Measurements from ENCODE around the gene EIF4A2. TPM values are rescaled to one million over a fixed set of nuclear protein-coding genes. Genes with fewer than 3 reads are reported as not detected.
A peak's percentile ranks its signal among the peaks of the same experiment; 100 is the strongest.

The EIF4A2 gene
- total RNA-seq, 1 donor from 2014 or later = 504 TPM

GRCh38 chr3:186828340-186828739, 45.0 kb downstream of the EIF4A2 start:
- Mint-ChIP-seq H3K36me3 (ENCODE audit: insufficient read depth) (no peaks in the 10 kb centered on the region), H3K4me3 (ENCODE audit: low read depth) (no peak overlapping the region), H3K4me1 (ENCODE audit: low read depth) (peaks cover 5% of the 10 kb centered on the region), H3K27ac (no peak overlapping the region), H3K9me3 (ENCODE audit: low read depth) (no peaks in the 10 kb centered on the region), H3K27me3 (peaks cover 84% of the 10 kb centered on the region)
- DNase-seq (ENCODE audit: low spot score, unreplicated experiment) = no peak
- no peak for TF ChIP-seq CTCF (IDR thresholded peaks at IDR 0.05; ENCODE audit: unreplicated experiment)

GRCh38 chr3:186831798-186832197, 48.4 kb downstream of the EIF4A2 start:
- no peaks in the 10 kb centered on the region for H3K9me3 Mint-ChIP-seq (ENCODE audit: low read depth)
- no peaks in the 10 kb centered on the region for H3K4me1 Mint-ChIP-seq (ENCODE audit: low read depth)
- no peak for TF ChIP-seq CTCF (IDR thresholded peaks at IDR 0.05; ENCODE audit: unreplicated experiment)
- no peak for DNase-seq (ENCODE audit: low spot score, unreplicated experiment)
- no peak overlapping the region for H3K27ac Mint-ChIP-seq
- H3K36me3 Mint-ChIP-seq (ENCODE audit: insufficient read depth) = no peaks in the 10 kb centered on the region
- H3K27me3 Mint-ChIP-seq = peaks cover 63% of the 10 kb centered on the region
- no peak overlapping the region for H3K4me3 Mint-ChIP-seq (ENCODE audit: low read depth)

- Mint-ChIP-seq H3K9me3 (ENCODE audit: low read depth) (no peaks in the 10 kb centered on the region), H3K4me1 (ENCODE audit: low read depth) (no peaks in the 10 kb centered on the region), H3K27me3 (peaks cover 63% of the 10 kb centered on the region), H3K4me3 (ENCODE audit: low read depth) (no peak overlapping the region), H3K27ac (no peak overlapping the region), H3K36me3 (ENCODE audit: insufficient read depth) (no peaks in the 10 kb centered on the region)
- no peak for DNase-seq (ENCODE audit: low spot score, unreplicated experiment)
- no peak for TF ChIP-seq CTCF (IDR thresholded peaks at IDR 0.05; ENCODE audit: unreplicated experiment)
Measured at GRCh38 chr3:186832276-186832675, 48.9 kb downstream of the EIF4A2 start.

Small RNA genes lying within 50 kb of the gene (microRNA-seq; reads per million reads assigned to microRNA genes)
- gene MIR1248 (ENCODE audit: borderline number of aligned reads, unreplicated experiment) = 29.2 reads per million, percentile 37 among the genes with 10 or more reads in this experiment

Other genes with a start within 250 kb of the EIF4A2 start
- 3.9 and 4.9 TPM in 2 replicates for gene CRYGS, start 239.2 kb upstream of the EIF4A2 start, total RNA-seq
- 13.5 and 14.2 TPM in 2 replicates for gene TBCCD1, start 216.2 kb upstream of the EIF4A2 start, total RNA-seq
- gene DNAJB11, start 212.9 kb upstream of the EIF4A2 start, total RNA-seq = 53.4 and 63.7 TPM in 2 replicates
- gene AHSG, start 170.5 kb upstream of the EIF4A2 start, total RNA-seq = 0.19 and 0.27 TPM in 2 replicates
- not detected in 2 replicates for gene FETUB, start 143.2 kb upstream of the EIF4A2 start, total RNA-seq
- not detected in 2 replicates for gene HRG, start 117.6 kb upstream of the EIF4A2 start, total RNA-seq
- not detected in 2 replicates for gene KNG1, start 66.2 kb upstream of the EIF4A2 start, total RNA-seq
- 51.3 and 54.3 TPM in 2 replicates for gene RFC4, start 22.9 kb downstream of the EIF4A2 start, total RNA-seq
- not detected in 2 replicates for gene ADIPOQ, start 59.1 kb downstream of the EIF4A2 start, total RNA-seq
- 74.0 and 80.7 TPM in 2 replicates for gene ST6GAL1, start 146.9 kb downstream of the EIF4A2 start, total RNA-seq